ENCODE data around the gene SLIT3.

Gene SLIT3

GRCh38 chr5:168877132-168877892 lies 423.6 kb downstream of the SLIT3 start:
- no peak for DNase-seq (ENCODE audit: low read depth in 1 of 2, low spot score in 1 of 2)

- no peak for DNase-seq (ENCODE audit: low read depth in 1 of 2, low spot score in 1 of 2)
These were observed 424.5 kb downstream of the SLIT3 start for GRCh38 chr5:168876419-168876818.

GRCh38 chr5:168875832-168876231 lies 425.1 kb downstream of the SLIT3 start:
- no peak for DNase-seq (ENCODE audit: low read depth in 1 of 2, low spot score in 1 of 2)

GRCh38 chr5:168874713-168875380 lies 426.1 kb downstream of the SLIT3 start:
- no peak for DNase-seq (ENCODE audit: low read depth in 1 of 2, low spot score in 1 of 2)

- DNase-seq (ENCODE audit: low read depth in 1 of 2, low spot score in 1 of 2), result no peak
These were observed 428.7 kb downstream of the SLIT3 start for GRCh38 chr5:168872246-168872645.

- DNase-seq (ENCODE audit: low read depth in 1 of 2, low spot score in 1 of 2), result no peak
These were observed 430.0 kb downstream of the SLIT3 start for GRCh38 chr5:168870910-168871309.

GRCh38 chr5:168869615-168870227 lies 431.2 kb downstream of the SLIT3 start:
- no peak for DNase-seq (ENCODE audit: low read depth in 1 of 2, low spot score in 1 of 2)

GRCh38 chr5:168867241-168867640 lies 433.7 kb downstream of the SLIT3 start:
- DNase-seq (ENCODE audit: low read depth in 1 of 2, low spot score in 1 of 2), result no peak

GRCh38 chr5:168865968-168866367 lies 435.0 kb downstream of the SLIT3 start:
- DNase-seq (ENCODE audit: low read depth in 1 of 2, low spot score in 1 of 2), result no peak

- no peak for DNase-seq (ENCODE audit: low read depth in 1 of 2, low spot score in 1 of 2)
These were observed 437.9 kb downstream of the SLIT3 start for GRCh38 chr5:168863021-168863420.

GRCh38 chr5:168860503-168860902 lies 440.4 kb downstream of the SLIT3 start:
- DNase-seq (ENCODE audit: low read depth in 1 of 2, low spot score in 1 of 2), result no peak

- no peak for DNase-seq (ENCODE audit: low read depth in 1 of 2, low spot score in 1 of 2)
These were observed 440.9 kb downstream of the SLIT3 start for GRCh38 chr5:168860081-168860480.

- DNase-seq (ENCODE audit: low read depth in 1 of 2, low spot score in 1 of 2), result no peak
These were observed 441.5 kb downstream of the SLIT3 start for GRCh38 chr5:168859471-168859870.

- DNase-seq (ENCODE audit: low read depth in 1 of 2, low spot score in 1 of 2), result no peak
These were observed 441.9 kb downstream of the SLIT3 start for GRCh38 chr5:168858994-168859393.

GRCh38 chr5:168858371-168858770 lies 442.6 kb downstream of the SLIT3 start:
- DNase-seq (ENCODE audit: low read depth in 1 of 2, low spot score in 1 of 2), result no peak

GRCh38 chr5:168853972-168854371 lies 447.0 kb downstream of the SLIT3 start:
- DNase-seq (ENCODE audit: low read depth in 1 of 2, low spot score in 1 of 2), result no peak

GRCh38 chr5:168852329-168852728 lies 448.6 kb downstream of the SLIT3 start:
- DNase-seq (ENCODE audit: low read depth in 1 of 2, low spot score in 1 of 2), result no peak

GRCh38 chr5:168851902-168852321 lies 449.0 kb downstream of the SLIT3 start:
- no peak for DNase-seq (ENCODE audit: low read depth in 1 of 2, low spot score in 1 of 2)

GRCh38 chr5:168850683-168851082 lies 450.3 kb downstream of the SLIT3 start:
- no peak for DNase-seq (ENCODE audit: low read depth in 1 of 2, low spot score in 1 of 2)

- no peak for DNase-seq (ENCODE audit: low read depth in 1 of 2, low spot score in 1 of 2)
These were observed 452.4 kb downstream of the SLIT3 start for GRCh38 chr5:168848569-168848968.

- DNase-seq (ENCODE audit: low read depth in 1 of 2, low spot score in 1 of 2), result no peak
These were observed 453.3 kb downstream of the SLIT3 start for GRCh38 chr5:168847511-168848073.

GRCh38 chr5:168844922-168845296 lies 456.0 kb downstream of the SLIT3 start:
- DNase-seq (ENCODE audit: low read depth in 1 of 2, low spot score in 1 of 2), result no peak

Data from activated T-helper 1 cell treated with anti-CD3 and anti-CD28 coated beads, Interleukin-2, amount 50 U/mL, for 16 hours (primary cell).